NCI-H2081 (cell line): ENCODE results near the gene PCDHB12.
"Not testable (repeated sequence)": the region's sequence is repeated elsewhere in the genome, so short reads cannot be mapped to it uniquely, and the experiment has no call there.

Experiments used
- DNase-seq, 2 experiments: peaks; one replicate each; lab custom pipeline; 2025; lab: John Stamatoyannopoulos, UW

The PCDHB12 gene

DNA sequence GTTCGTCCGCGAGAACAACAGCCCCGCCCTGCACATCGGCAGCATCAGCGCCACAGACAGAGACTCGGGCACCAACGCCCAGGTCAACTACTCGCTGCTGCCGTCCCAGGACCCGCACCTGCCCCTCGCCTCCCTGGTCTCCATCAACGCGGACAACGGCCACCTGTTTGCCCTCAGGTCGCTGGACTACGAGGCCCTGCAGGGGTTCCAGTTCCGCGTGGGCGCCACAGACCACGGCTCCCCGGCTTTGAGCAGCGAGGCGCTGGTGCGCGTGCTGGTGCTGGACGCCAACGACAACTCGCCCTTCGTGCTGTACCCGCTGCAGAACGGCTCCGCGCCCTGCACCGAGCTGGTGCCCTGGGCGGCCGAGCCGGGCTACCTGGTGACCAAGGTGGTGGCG, 1.8 kb downstream of the PCDHB12 start:
- DNase-seq, result not testable (repeated sequence)

DNA sequence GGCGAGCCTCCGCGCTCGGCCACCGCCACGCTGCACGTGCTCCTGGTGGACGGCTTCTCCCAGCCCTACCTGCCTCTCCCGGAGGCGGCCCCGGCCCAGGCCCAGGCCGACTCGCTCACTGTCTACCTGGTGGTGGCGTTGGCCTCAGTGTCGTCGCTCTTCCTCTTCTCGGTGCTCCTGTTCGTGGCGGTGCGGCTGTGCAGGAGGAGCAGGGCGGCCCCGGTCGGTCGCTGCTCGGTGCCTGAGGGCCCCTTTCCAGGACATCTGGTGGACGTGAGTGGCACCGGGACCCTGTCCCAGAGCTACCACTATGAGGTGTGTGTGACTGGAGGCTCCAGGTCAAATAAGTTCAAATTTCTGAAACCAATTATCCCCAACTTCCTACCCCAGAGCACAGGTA, 2.3 kb downstream of the PCDHB12 start:
- not testable (repeated sequence) for DNase-seq

DNA sequence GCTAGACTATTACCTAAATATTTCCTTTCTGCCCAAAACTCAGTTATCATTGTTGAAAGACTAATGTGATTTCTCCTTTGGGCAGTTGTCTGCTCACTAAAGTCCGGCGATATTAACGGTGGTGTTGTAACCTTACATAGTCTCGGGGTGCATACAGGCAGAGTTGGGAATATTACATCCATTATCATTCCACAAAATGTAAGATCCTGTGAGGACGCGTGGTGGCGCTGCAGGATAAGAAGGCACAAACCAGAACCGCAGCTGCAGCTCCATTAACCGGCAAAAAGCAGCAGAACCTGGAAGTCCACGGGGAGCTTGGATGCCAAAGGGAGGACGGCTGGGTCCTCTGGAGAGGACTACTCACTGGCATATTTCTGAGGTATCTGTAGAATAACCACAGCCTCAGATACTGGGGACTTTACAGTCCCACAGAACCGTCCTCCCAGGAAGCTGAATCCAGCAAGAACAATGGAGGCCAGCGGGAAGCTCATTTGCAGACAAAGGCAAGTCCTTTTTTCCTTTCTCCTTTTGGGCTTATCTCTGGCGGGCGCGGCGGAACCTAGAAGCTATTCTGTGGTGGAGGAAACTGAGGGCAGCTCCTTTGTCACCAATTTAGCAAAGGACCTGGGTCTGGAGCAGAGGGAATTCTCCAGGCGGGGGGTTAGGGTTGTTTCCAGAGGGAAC, 5.3 kb downstream of the PCDHB12 start, which contains the start of gene PCDHB13:
Gene PCDHB13 (plus strand): TSS at position 264 of the 684 bp plus-strand sequence. CDS start 205 bp downstream, at position 469.
- peak; percentile 51 to 56 for DNase-seq

DNA sequence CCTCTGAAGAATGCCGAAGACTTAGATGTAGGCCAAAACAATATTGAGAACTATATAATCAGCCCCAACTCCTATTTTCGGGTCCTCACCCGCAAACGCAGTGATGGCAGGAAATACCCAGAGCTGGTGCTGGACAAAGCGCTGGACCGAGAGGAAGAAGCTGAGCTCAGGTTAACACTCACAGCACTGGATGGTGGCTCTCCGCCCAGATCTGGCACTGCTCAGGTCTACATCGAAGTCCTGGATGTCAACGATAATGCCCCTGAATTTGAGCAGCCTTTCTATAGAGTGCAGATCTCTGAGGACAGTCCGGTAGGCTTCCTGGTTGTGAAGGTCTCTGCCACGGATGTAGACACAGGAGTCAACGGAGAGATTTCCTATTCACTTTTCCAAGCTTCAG, 6.1 kb downstream of the PCDHB12 start:
- not testable (repeated sequence) for DNase-seq

DNA sequence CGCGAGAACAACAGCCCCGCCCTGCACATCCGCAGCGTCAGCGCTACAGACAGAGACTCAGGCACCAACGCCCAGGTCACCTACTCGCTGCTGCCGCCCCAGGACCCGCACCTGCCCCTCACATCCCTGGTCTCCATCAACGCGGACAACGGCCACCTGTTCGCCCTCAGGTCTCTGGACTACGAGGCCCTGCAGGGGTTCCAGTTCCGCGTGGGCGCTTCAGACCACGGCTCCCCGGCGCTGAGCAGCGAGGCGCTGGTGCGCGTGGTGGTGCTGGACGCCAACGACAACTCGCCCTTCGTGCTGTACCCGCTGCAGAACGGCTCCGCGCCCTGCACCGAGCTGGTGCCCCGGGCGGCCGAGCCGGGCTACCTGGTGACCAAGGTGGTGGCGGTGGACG, 7.0 kb downstream of the PCDHB12 start:
- DNase-seq, result not testable (repeated sequence)

DNA sequence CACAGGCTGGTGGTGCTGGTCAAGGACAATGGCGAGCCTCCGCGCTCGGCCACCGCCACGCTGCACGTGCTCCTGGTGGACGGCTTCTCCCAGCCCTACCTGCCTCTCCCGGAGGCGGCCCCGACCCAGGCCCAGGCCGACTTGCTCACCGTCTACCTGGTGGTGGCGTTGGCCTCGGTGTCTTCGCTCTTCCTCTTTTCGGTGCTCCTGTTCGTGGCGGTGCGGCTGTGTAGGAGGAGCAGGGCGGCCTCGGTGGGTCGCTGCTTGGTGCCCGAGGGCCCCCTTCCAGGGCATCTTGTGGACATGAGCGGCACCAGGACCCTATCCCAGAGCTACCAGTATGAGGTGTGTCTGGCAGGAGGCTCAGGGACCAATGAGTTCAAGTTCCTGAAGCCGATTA, 7.5 kb downstream of the PCDHB12 start:
- not testable (repeated sequence) for DNase-seq

DNA sequence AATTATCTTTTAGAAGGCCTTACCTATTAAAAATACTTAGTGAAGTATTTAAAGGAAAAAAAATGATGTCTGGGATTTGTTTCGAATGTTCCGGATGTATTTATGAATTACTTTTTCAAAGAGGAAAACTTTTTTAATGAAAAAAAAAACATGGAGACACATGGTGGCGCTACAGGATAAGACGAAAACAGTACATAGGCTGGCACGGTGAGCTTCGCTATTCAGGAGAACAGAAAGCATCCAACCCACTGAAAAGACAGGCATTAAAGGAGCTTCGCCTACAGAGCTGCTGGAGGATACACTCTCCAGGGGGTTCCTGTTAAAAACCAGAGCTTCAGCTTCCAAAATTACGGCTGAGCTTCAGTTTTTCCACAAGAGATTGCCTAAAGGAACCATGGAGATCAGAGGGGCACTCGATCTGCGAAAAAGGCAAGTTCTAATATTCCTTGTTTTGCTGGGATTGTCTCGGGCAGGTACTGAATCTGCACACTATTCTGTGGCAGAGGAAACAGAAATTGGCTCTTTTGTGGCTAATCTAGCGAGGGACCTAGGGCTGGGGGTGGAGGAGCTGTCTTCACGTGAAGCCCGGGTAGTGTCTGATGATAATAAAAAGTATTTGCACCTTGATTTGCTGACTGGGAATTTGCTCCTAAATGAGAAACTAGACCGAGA, 14.7 kb downstream of the PCDHB12 start, which contains the start of gene PCDHB14:
Gene PCDHB14 (plus strand): TSS at position 232 of the 672 bp plus-strand sequence. CDS start 163 bp downstream, at position 395.
- DNase-seq, result peak; percentile 26 to 62

DNA sequence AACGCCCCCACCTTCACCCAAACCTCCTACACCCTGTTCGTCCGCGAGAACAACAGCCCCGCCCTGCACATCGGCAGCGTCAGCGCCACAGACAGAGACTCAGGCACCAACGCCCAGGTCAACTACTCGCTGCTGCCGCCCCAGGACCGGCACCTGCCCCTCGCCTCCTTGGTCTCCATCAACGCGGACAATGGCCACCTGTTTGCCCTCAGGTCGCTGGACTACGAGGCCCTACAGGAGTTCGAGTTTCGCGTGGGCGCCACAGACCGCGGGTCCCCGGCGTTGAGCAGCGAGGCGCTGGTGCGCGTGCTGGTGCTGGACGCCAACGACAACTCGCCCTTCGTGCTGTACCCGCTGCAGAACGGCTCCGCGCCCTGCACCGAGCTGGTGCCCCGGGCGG, 16.3 kb downstream of the PCDHB12 start:
- not testable (repeated sequence) for DNase-seq

DNA sequence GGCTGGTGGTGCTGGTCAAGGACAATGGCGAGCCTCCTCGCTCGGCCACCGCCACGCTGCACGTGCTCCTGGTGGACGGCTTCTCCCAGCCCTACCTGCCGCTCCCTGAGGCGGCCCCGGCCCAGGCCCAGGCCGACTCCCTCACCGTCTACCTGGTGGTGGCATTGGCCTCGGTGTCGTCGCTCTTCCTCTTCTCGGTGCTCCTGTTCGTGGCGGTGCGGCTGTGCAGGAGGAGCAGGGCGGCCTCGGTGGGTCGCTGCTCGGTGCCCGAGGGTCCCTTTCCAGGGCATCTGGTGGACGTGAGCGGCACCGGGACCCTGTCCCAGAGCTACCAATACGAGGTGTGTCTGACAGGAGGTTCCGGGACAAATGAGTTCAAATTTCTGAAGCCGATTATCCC, 16.9 kb downstream of the PCDHB12 start:
- not testable (repeated sequence) for DNase-seq

DNA sequence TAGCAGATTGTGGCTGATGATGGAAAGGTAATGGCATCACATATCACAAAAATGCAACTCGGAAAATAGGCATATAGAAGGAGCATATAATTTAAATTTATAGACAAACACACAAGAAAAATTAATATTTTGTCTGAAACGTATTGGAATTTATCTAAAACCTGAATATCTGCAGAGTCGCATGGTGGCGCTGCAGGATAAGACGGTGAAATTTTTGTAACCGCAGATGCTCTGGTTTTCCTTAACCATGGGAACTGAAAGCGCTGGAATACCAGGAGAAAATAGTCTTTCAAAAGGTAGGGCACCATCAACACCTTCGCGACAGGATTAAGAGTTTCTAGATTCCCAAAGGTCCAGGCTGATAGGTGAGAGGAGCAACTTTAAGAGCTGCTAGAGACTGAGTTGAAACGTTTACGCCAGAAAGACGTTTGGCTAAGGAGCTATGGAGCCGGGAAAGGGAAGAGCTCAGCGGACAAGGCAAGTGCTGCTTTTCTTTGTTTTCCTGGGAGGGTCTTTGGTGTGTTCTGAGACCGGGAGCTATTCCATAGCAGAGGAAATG, 25.7 kb downstream of the PCDHB12 start:
- DNase-seq, result no peak

DNA sequence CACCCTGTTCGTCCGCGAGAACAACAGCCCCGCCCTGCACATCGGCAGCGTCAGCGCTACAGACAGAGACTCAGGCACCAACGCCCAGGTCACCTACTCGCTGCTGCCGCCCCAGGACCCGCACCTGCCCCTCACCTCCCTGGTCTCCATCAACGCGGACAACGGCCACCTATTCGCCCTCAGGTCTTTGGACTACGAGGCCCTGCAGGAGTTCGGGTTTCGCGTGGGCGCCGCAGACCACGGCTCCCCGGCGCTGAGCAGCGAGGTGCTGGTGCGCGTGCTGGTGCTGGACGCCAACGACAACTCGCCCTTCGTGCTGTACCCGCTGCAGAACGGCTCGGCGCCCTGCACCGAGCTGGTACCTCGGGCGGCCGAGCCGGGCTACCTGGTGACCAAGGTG, 27.4 kb downstream of the PCDHB12 start:
- DNase-seq, result not testable (repeated sequence)

DNA sequence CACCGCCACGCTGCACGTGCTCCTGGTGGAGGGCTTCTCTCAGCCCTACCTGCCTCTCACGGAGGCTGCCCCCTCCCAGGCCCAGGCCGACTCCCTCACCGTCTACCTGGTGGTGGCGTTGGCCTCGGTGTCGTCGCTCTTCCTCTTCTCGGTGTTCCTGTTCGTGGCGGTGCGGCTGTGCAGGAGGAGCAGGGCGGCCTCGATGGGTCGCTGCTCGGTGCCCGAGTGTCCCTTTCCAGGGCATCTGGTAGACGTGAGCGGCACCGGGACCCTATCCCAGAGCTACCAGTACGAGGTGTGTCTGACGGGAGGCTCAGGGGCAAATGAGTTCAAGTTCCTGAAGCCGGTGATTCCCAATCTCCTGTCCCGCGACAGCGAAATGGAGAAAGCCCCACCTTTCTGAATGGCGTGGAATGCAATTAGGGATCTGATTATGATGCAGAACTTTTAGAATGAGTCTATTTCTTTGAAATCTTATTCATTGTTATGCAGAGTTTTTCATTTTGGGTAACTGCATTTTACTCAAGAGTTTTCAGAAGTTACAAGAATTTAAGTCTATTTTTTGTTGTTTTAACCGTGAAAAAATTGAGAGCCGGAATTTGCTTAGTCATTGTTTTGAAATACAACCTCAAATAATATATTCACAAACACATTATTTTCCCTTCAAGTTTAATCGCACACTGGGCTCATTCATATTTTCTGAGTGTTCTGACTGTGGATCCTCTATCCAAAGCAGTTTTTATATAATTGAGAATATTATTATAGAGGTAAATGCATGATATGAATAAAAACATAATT, 28.2 kb downstream of the PCDHB12 start:
- DNase-seq, result no peak

DNA sequence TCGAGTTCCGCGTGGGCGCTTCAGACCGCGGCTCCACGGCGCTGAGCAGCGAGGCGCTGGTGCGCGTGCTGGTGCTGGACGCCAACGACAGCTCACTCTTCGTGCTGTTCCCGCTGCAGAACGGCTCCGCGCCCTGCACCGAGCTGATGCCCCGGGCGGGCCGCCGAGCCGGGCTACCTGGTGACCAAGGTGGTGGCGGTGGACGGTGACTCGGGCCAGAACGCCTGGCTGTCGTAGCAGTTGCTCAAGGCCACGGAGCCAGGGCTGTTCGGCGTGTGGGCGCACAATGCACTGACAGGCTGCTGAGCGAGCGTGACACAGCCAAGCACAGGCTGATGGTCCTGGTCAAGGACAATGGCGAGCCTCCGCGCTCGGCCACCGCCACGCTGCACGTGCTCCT, 33.0 kb downstream of the PCDHB12 start:
- no peak for DNase-seq

DNA sequence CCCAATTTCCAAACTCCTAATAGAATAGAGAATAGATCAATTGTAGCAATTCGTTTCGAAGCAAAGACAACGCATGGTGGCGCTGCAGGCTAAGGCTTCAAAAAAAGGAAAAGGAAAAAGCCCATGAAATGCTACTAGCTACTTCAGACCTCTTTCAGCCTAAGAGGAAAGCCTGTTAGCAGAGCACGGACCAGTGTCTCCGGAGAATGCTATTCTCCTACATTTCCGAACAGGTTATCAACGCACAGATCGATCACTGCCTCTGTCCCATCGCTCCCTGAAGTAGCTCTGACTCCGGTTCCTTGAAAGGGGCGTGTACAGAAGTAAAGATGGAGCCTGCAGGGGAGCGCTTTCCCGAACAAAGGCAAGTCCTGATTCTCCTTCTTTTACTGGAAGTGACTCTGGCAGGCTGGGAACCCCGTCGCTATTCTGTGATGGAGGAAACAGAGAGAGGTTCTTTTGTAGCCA, 36.8 kb downstream of the PCDHB12 start, which contains the start of gene PCDHB15:
Gene PCDHB15 (plus strand): TSS at position 146 of the 468 bp plus-strand sequence. CDS start 184 bp downstream, at position 330.
- DNase-seq, result no peak

DNA sequence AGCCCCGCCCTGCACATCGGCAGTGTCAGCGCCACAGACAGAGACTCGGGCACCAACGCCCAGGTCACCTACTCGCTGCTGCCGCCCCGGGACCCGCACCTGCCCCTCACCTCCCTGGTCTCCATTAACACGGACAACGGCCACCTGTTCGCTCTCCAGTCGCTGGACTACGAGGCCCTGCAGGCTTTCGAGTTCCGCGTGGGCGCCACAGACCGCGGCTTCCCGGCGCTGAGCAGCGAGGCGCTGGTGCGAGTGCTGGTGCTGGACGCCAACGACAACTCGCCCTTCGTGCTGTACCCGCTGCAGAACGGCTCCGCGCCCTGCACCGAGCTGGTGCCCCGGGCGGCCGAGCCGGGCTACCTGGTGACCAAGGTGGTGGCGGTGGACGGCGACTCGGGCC, 38.5 kb downstream of the PCDHB12 start:
- DNase-seq, result not testable (repeated sequence)

DNA sequence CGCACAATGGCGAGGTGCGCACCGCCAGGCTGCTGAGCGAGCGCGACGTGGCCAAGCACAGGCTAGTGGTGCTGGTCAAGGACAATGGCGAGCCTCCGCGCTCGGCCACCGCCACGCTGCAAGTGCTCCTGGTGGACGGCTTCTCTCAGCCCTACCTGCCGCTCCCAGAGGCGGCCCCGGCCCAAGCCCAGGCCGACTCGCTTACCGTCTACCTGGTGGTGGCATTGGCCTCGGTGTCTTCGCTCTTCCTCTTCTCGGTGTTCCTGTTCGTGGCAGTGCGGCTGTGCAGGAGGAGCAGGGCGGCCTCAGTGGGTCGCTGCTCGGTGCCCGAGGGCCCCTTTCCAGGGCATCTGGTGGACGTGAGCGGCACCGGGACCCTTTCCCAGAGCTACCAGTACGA, 38.9 kb downstream of the PCDHB12 start:
- DNase-seq, result not testable (repeated sequence)

DNA sequence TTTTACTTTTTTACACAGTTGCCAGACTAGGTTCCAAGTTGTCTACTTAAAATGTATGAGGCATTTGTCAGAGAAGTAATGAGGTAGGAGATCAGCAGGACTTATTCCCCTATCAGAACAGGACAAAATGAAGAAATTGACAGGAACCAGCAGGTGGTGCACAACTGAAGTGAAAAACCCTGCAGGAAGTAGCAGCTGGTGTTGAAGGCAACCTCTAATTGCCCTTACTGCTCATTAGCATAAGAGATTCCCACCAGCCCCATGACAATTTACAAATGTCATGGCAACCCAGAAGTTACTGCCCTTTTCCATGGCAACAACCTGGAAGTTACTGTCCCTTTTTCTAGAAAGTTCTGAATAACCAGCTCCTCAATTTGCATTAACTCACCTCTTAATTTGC, 42.1 kb downstream of the PCDHB12 start:
- DNase-seq, result peak in 1 of 2 experiments; percentile 3

DNA sequence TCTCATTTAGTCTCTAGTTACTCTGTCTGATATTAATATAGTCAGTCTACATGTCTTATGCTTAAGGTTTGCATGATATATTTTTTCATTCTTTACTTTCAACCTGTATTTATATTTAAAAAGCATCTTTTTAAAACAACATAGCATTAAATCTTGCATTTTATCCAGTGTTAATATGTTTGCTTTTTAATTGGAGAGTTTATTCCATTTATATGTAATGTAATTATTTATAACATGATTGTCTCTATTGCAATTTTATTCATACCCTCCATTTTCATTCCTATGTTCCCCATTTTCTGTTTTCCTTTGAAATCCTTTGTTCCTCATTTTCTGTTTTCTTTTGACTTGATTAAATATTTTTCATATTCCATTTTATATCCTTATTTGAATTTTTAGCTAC, 49.9 kb downstream of the PCDHB12 start:
- DNase-seq, result no peak

DNA sequence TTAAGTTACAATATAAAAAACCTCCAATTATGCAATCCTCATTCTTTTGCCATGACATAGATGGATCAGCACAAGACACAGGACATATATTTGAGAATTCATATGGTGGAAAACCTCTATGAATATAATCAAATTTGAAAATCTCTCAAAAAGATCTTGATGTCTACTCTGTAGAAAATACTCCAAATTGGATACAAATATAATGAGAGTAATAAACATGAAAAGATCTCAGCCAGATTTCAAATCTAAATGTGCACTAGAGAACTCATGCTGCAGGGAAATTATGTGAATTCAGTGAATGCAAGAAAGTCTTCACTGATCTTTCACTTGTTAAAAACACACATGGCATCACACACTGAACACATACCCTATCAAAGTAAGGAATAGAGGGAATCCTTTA, 50.4 kb downstream of the PCDHB12 start:
- DNase-seq, result no peak

DNA sequence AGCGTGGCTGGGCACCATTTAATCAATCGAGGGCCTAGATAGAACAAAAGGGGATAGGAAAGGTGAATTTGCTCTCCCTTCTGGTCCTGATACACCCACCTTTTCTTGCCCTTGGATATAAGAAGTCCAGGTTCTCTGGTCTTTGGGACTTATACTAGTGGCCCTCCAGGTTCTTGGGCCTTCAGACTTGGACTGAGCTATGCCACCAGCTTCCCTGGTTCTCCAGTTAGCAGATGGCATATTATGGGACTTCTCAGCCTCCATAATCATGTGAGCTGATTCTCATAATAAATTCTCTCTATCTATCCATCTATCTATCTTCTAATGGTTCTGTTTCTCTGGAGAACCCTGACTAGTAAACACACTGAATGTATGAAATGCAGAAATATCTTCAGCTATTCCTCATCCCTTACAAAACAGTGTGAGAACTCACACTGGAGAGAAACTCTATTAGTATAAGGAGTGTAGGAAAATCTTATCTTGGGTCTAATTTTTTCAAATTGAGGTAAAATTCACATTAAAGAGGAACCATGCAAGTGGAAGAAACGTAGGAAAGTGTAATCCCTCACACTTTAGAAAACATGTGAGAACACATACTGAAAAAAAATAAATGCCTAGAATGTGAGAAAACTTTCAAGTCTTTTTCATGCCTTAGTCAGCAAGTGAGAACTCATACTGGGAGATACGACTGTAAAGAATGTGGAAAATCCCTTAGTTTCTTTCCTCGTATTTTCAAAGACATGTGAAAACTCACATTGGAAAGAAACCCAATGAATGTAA, 52.1 kb downstream of the PCDHB12 start:
- DNase-seq, result no peak

DNA sequence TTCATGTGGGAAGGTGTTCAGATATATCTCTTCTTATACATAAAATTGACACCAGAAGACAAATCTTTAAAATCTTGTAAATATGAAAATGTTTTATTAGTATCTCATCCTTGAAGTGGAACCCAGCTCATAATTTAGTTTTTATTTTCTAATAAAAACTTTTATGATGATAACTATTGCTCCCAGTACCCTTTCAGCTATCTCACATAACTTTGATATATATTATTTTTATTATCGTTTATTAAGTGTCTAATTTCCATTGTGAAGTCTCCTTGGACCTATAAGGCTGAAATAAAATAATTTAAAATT, 52.7 kb downstream of the PCDHB12 start:
- DNase-seq, result no peak
